Vagina (tissue), 2 donors: ENCODE measurements around the gene TAF5.

ENCODE experiments used
- POLR2A ChIP-seq, 2 donors: fragments of 450-650 bp; IDR thresholded peaks; one replicate each; pipeline ENCODE4 v1.6.1; 2017; ENCODE audit warnings: antibody characterized with exemption in 2 of 2, mild to moderate bottlenecking in 2 of 2, moderate library complexity in 2 of 2
- POLR2AphosphoS5 ChIP-seq, 2 donors: sonication (generic); formaldehyde crosslinking; IDR thresholded peaks; one replicate each; pipeline ENCODE4 v1.9.0; 2017; ENCODE audit warnings: antibody characterized with exemption in 2 of 2, mild to moderate bottlenecking in 2 of 2, low read depth in 1 of 2; ENCODE audit not compliant: insufficient read depth in 1 of 2
- TF ChIP-seq, protein P1 (sequence below), 3 experiments: fragments of 450-650 bp in 2 of 3; fragments of 200-600 bp in 1 of 3; sonication (generic) in 1 of 3; IDR thresholded peaks; one replicate each; pipeline ENCODE4 v1.5.1; 2017 to 2019; ENCODE audit warnings: antibody characterized with exemption in 3 of 3, mild to moderate bottlenecking in 2 of 3, moderate library complexity in 2 of 3

DNA sequence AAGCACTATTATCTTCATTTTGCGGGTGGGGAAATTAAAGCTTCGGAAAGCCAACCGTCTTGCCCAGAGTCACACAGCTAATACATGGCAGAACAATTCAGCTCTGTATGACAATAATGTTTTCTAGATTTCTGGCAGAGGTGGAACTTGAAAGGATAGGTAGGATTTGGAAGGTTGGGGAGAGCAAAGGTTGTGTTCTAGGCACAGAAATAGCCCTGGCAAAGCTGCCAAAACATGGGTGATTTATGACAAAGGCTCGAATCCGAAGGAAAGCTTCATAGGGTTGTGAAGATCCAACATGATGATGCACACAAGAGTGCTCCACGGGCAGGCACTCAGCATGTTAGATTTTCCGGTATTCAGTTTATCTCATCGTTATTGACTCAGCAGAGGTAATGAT, 47.8 kb downstream of the TAF5 start:
- TF ChIP-seq, protein P1, sequence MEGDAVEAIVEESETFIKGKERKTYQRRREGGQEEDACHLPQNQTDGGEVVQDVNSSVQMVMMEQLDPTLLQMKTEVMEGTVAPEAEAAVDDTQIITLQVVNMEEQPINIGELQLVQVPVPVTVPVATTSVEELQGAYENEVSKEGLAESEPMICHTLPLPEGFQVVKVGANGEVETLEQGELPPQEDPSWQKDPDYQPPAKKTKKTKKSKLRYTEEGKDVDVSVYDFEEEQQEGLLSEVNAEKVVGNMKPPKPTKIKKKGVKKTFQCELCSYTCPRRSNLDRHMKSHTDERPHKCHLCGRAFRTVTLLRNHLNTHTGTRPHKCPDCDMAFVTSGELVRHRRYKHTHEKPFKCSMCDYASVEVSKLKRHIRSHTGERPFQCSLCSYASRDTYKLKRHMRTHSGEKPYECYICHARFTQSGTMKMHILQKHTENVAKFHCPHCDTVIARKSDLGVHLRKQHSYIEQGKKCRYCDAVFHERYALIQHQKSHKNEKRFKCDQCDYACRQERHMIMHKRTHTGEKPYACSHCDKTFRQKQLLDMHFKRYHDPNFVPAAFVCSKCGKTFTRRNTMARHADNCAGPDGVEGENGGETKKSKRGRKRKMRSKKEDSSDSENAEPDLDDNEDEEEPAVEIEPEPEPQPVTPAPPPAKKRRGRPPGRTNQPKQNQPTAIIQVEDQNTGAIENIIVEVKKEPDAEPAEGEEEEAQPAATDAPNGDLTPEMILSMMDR (IDR thresholded peaks at IDR 0.05), result no peak
- TF ChIP-seq POLR2A (IDR thresholded peaks at IDR 0.05) (no peak), POLR2AphosphoS5 (IDR thresholded peaks at IDR 0.05; ENCODE audit: insufficient read depth in 1 of 2, low read depth in 1 of 2) (no peak)
